D721Med (cell line): ENCODE results near the gene WBP2.
"Not testable (repeated sequence)": the region's sequence is repeated elsewhere in the genome, so short reads cannot be mapped to it uniquely, and the experiment has no call there.

Source experiments
- DNase-seq: peaks from one replicate; pipeline ENCODE4 v3.0.0; 2011; ENCODE audit warnings: low spot score; ENCODE audit not compliant: insufficient read length
- FAIRE-seq: peaks from 2 replicates; lab custom pipeline; 2011; peaks lifted over from hg19 to GRCh38; lab: Jason Lieb, UNC
- CTCF ChIP-seq: IDR thresholded peaks from 2 replicates; pipeline ENCODE4 v1.5.1; 2012; ENCODE audit warnings: mild to moderate bottlenecking, control low read depth; ENCODE audit not compliant: insufficient read depth; ENCODE audit errors: missing control alignments

WBP2 gene

GRCh38 chr17:75893305-75894048, 38.3 kb upstream of the WBP2 start:
- FAIRE-seq (no peak), DNase-seq (no peak)
- TF ChIP-seq CTCF = no peak

GRCh38 chr17:75892556-75893224, 37.6 kb upstream of the WBP2 start:
- no peak for TF ChIP-seq CTCF
- DNase-seq (no peak), FAIRE-seq (no peak)

- no peak for TF ChIP-seq CTCF
- DNase-seq = no peak
- no peak for FAIRE-seq
These were observed 36.7 kb upstream of the WBP2 start for GRCh38 chr17:75891605-75892555.

- DNase-seq (peak; percentile 74), FAIRE-seq (peak; percentile 11)
- TF ChIP-seq CTCF = no peak
These were observed 36.0 kb upstream of the WBP2 start for GRCh38 chr17:75891022-75891604.

- DNase-seq (no peak), FAIRE-seq (no peak)
These were observed 34.3 kb upstream of the WBP2 start for GRCh38 chr17:75889454-75889853.

GRCh38 chr17:75888484-75888883, 33.3 kb upstream of the WBP2 start:
- FAIRE-seq = no peak
- TF ChIP-seq CTCF = no peak

More at GRCh38 chr17:75889454-75889853, 34.3 kb upstream of the WBP2 start:
- no peak for TF ChIP-seq CTCF

GRCh38 chr17:75885860-75886259, 30.7 kb upstream of the WBP2 start:
- not testable (repeated sequence) for FAIRE-seq, DNase-seq

More at GRCh38 chr17:75888484-75888883, 33.3 kb upstream of the WBP2 start:
- no peak for DNase-seq
